ENCODE data around the gene ZNF385C.

DNA sequence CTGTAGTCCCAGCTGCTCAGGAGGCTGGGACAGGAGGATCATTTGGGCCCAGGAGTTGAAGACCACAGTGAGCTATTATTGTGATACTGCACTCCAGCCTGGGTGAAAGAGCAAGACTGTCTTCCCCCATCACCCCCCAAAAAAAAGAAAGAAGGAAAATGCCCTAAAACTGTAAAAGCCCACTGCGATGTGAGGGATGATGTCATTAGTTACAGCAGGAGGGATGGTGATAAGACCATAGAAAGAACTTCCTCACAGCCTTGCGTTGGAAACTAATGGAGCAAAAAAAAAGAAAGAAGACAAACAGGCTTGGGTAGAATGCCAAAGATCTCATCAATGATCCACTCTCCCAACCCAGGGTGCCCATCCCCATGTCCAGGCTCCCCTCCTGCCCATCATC, 18.7 kb downstream of the ZNF385C start:
- TF ChIP-seq, protein P1, sequence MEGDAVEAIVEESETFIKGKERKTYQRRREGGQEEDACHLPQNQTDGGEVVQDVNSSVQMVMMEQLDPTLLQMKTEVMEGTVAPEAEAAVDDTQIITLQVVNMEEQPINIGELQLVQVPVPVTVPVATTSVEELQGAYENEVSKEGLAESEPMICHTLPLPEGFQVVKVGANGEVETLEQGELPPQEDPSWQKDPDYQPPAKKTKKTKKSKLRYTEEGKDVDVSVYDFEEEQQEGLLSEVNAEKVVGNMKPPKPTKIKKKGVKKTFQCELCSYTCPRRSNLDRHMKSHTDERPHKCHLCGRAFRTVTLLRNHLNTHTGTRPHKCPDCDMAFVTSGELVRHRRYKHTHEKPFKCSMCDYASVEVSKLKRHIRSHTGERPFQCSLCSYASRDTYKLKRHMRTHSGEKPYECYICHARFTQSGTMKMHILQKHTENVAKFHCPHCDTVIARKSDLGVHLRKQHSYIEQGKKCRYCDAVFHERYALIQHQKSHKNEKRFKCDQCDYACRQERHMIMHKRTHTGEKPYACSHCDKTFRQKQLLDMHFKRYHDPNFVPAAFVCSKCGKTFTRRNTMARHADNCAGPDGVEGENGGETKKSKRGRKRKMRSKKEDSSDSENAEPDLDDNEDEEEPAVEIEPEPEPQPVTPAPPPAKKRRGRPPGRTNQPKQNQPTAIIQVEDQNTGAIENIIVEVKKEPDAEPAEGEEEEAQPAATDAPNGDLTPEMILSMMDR (IDR thresholded peaks at IDR 0.05): no peak
- no peak for TF ChIP-seq POLR2A (IDR thresholded peaks at IDR 0.05)

Measured in body of pancreas (tissue), 4 donors.